Mesenchymal stem cell (in vitro differentiated cells and primary cell): Measurements from ENCODE around the gene PLAC1. TPM values are rescaled to one million over a fixed set of nuclear protein-coding genes. Genes with fewer than 3 reads are reported as not detected.

Experiments used
- DNase-seq: peaks from one replicate; pipeline ENCODE4 v3.0.0-alpha.2; 2013
- H2AFZ ChIP-seq: one replicate; pipeline ENCODE4 v1.6.1; 2013; ENCODE audit warnings: low read depth, mild to moderate bottlenecking, control low read depth, inconsistent platforms, low read length, moderate library complexity
- H2AK5ac ChIP-seq: 2 replicates; pipeline ENCODE4 v1.6.1; 2013; ENCODE audit warnings: low read length, moderate library complexity, mild to moderate bottlenecking, inconsistent platforms; ENCODE audit not compliant: severe bottlenecking
- H2BK120ac ChIP-seq: one replicate; pipeline ENCODE4 v1.6.1; 2013; ENCODE audit warnings: low read depth, mild to moderate bottlenecking, inconsistent platforms, low read length, moderate library complexity
- H2BK12ac ChIP-seq, 2 experiments: one replicate each; pipeline ENCODE4 v1.6.1; 2013; ENCODE audit warnings: inconsistent platforms in 2 of 2, low read length in 2 of 2, mild to moderate bottlenecking in 2 of 2, moderate library complexity in 2 of 2, control low read depth in 1 of 2
- H2BK15ac ChIP-seq: one replicate; pipeline ENCODE4 v1.6.1; 2013; ENCODE audit warnings: mild to moderate bottlenecking, low read depth, inconsistent platforms; ENCODE audit not compliant: poor library complexity, severe bottlenecking
- H2BK5ac ChIP-seq: 2 replicates; pipeline ENCODE4 v1.6.1; 2013; ENCODE audit warnings: low read depth, mild to moderate bottlenecking, low read length, control low read depth, inconsistent platforms; ENCODE audit not compliant: poor library complexity, severe bottlenecking
- H3K14ac ChIP-seq, 2 experiments: one replicate each; pipeline ENCODE4 v1.6.1; 2013; ENCODE audit warnings: inconsistent platforms in 2 of 2, low read length in 2 of 2, control low read depth in 1 of 2, mild to moderate bottlenecking in 1 of 2, moderate library complexity in 1 of 2
- H3K18ac ChIP-seq, 2 experiments: one replicate each; pipeline ENCODE4 v1.6.1; 2013; ENCODE audit warnings: inconsistent platforms in 2 of 2, low read length in 2 of 2, control low read depth in 1 of 2, low read depth in 1 of 2, mild to moderate bottlenecking in 1 of 2
- H3K23ac ChIP-seq, 2 experiments: one replicate each; pipeline ENCODE4 v1.6.1; 2013; ENCODE audit warnings: inconsistent platforms in 2 of 2, low read length in 2 of 2, mild to moderate bottlenecking in 2 of 2, moderate library complexity in 2 of 2, control low read depth in 1 of 2
- H3K27ac ChIP-seq: 2 replicates; pipeline ENCODE4 v1.5.1; 2013; ENCODE audit warnings: mild to moderate bottlenecking, moderate library complexity, low read length, control low read depth, inconsistent platforms; ENCODE audit not compliant: poor library complexity, severe bottlenecking
- H3K27me3 ChIP-seq, 2 experiments: 2 replicates each; pipeline versions ENCODE4 v1.6.1 to v1.7.0; 2013; ENCODE audit warnings: low read length in 2 of 2, mild to moderate bottlenecking in 2 of 2, moderate library complexity in 2 of 2, control low read depth in 1 of 2, inconsistent platforms in 1 of 2; ENCODE audit not compliant: control insufficient read depth in 1 of 2, insufficient read depth in 1 of 2
- H3K36me3 ChIP-seq, 2 experiments: 2 replicates each; pipeline versions ENCODE4 v1.6.1 to v1.7.0; 2013; ENCODE audit warnings: low read length in 2 of 2, control low read depth in 1 of 2, inconsistent platforms in 1 of 2, low read depth in 1 of 2, mild to moderate bottlenecking in 1 of 2; ENCODE audit not compliant: insufficient read depth in 2 of 2, control insufficient read depth in 1 of 2
- H3K4ac ChIP-seq, 2 experiments: one replicate each; pipeline ENCODE4 v1.6.1; 2013; ENCODE audit warnings: inconsistent platforms in 2 of 2, low read length in 2 of 2, mild to moderate bottlenecking in 2 of 2, moderate library complexity in 2 of 2, control low read depth in 1 of 2, low read depth in 1 of 2
- H3K4me1 ChIP-seq: 2 replicates; pipeline ENCODE4 v1.6.1; 2013; ENCODE audit warnings: low read depth, low read length, control low read depth; ENCODE audit not compliant: control insufficient read depth, insufficient read depth
- H3K4me2 ChIP-seq: 2 replicates; pipeline ENCODE4 v1.6.1; 2013; ENCODE audit warnings: low read length, mild to moderate bottlenecking, inconsistent platforms; ENCODE audit not compliant: poor library complexity, severe bottlenecking
- H3K4me3 ChIP-seq, 2 experiments: 2 replicates each; pipeline versions ENCODE4 v1.5.1 to v1.7.0; 2013; ENCODE audit warnings: low read length in 2 of 2, mild to moderate bottlenecking in 2 of 2, control low read depth in 1 of 2, low read depth in 1 of 2; ENCODE audit not compliant: insufficient read depth in 1 of 2
- H3K79me1 ChIP-seq: replicated peaks from 2 replicates; pipeline ENCODE4 v1.6.1; 2013; ENCODE audit warnings: mild to moderate bottlenecking, control low read depth, low read length, inconsistent platforms; ENCODE audit not compliant: poor library complexity, severe bottlenecking
- H3K9ac ChIP-seq: 2 replicates; pipeline ENCODE4 v1.7.0; 2013; ENCODE audit warnings: mild to moderate bottlenecking, low read length, moderate library complexity
- H3K9me3 ChIP-seq: 2 replicates; pipeline ENCODE4 v1.7.0; 2013; ENCODE audit warnings: mild to moderate bottlenecking, low read length; ENCODE audit not compliant: control insufficient read depth
- H4K8ac ChIP-seq: one replicate; pipeline ENCODE4 v1.6.1; 2013; ENCODE audit warnings: inconsistent platforms, mild to moderate bottlenecking, low read length, moderate library complexity
- H4K91ac ChIP-seq: one replicate; pipeline ENCODE4 v1.6.1; 2013; ENCODE audit warnings: mild to moderate bottlenecking, low read length, inconsistent platforms
- WGBS: methylation state at CpG from one replicate; pipeline ENCODE4 v1.1.7; 2013; ENCODE audit warnings: mixed read lengths; 5-methylcytosine and 5-hydroxymethylcytosine counted together
- small RNA-seq: library from polyadenylated mRNA; stranded (forward); fragments of <200 nt; extraction: miRNeasy Mini kit (QIAGEN cat#:217004); gene quantifications from one replicate; pipeline ENCODE3, GENCODE V24; 2013; ENCODE audit warnings: low read depth

Gene PLAC1

DNA sequence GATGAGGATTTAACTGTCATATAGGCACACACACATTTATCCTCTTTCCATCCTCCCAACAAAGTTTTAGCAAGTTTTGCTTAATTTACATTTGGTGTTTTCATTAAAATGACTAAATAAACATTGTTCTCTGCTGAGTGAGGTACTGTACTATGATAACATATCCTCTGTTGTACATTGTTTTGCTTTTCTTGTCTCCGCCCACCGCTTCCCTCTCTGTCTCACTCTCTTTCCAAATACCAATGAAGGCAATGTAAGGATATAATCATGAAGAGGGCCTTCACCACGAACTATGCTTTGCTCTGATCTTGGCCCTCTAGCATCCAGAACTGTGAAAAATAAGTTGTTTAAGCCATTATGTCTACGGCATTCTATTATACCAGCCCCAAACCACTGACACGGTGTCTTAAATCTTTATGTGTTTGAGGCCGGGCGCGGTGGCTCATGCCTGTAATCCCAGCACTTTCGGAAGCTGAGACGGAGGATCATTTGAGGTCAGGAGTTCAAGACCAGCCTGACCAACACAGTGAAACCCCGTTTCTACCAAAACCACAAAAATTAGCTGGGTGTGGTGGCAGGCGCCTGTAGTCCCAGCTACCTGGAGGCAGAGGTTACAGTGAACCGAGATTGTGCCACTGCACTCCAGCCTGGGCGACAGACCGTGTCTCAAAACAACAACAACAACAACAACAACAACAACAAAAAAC is 133.0 kb downstream of the PLAC1 start:
- Histone ChIP-seq H4K91ac (no peak overlapping the region), H3K9me3 (no peaks in the 10 kb centered on the region), H3K4ac (no peak overlapping the region), H3K18ac (peak overlapping the region in 1 of 2 experiments; percentile 52), H3K27ac (no peak overlapping the region), H3K79me1 (no peaks in the 10 kb centered on the region), H2BK12ac (no peak overlapping the region), H3K4me3 (no peak overlapping the region), H3K9ac (no peak overlapping the region), H3K4me1 (no peaks in the 10 kb centered on the region), H2BK5ac (no peak overlapping the region), H2AK5ac (no peak overlapping the region), H2AFZ (peak overlapping the region; percentile 42), H3K27me3 (peaks cover 0 to under 1% of the 10 kb centered on the region in 2 experiments), H3K36me3 (no peaks in the 10 kb centered on the region), H3K14ac (no peak overlapping the region), H2BK120ac (no peak overlapping the region), H3K4me2 (no peak overlapping the region), H2BK15ac (no peak overlapping the region), H3K23ac (no peak overlapping the region), H4K8ac (no peak overlapping the region)
- WGBS = 69% methylated on average over 10 of the region's 15 CpGs
- peak; percentile 7 for DNase-seq

DNA sequence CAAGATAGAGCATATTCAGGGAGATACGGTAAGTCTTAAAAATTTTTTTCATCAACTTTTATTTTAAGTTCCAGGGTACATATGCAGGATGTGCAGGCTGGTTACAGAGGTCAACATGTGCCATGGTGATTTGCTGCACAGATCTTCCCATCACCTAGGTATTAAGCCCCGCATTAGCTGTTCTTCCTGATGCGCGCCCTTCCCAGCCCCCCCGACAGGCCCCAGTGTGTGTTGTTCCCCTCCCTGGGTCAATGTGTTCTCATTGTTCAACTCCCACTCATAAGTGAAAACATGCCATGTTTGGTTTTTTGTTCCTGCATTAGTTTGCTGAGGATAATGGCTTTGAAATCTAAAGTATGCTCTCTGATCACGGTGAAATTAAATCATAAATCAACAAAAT is 134.1 kb downstream of the PLAC1 start:
- no peak overlapping the region for H2AK5ac ChIP-seq
- H4K91ac ChIP-seq = no peak overlapping the region
- H3K4me3 ChIP-seq = no peak overlapping the region
- no peaks in the 10 kb centered on the region for H3K9me3 ChIP-seq
- H3K4me2 ChIP-seq = no peak overlapping the region
- H3K36me3 ChIP-seq = no peaks in the 10 kb centered on the region
- no peak for DNase-seq
- no peak overlapping the region for H3K4ac ChIP-seq
- no peak overlapping the region for H2BK120ac ChIP-seq
- H2BK5ac ChIP-seq = no peak overlapping the region
- no peak overlapping the region for H3K23ac ChIP-seq
- no peaks in the 10 kb centered on the region for H3K79me1 ChIP-seq
- no peaks in the 10 kb centered on the region for H3K4me1 ChIP-seq
- 87% methylated on average over 4 of the region's 6 CpGs for WGBS
- H3K18ac ChIP-seq = no peak overlapping the region
- no peak overlapping the region for H3K27ac ChIP-seq
- no peak overlapping the region for H2BK12ac ChIP-seq
- H3K14ac ChIP-seq = no peak overlapping the region
- H3K27me3 ChIP-seq = no peaks in the 10 kb centered on the region
- H2BK15ac ChIP-seq = no peak overlapping the region
- no peak overlapping the region for H2AFZ ChIP-seq
- H3K9ac ChIP-seq = no peak overlapping the region
- no peak overlapping the region for H4K8ac ChIP-seq

- no peaks in the 10 kb centered on the region for H3K79me1 ChIP-seq
- WGBS = 59% methylated on average over 2 of the region's 3 CpGs
- H4K8ac ChIP-seq = no peak overlapping the region
These were observed 137.3 kb downstream of the PLAC1 start for GRCh38 chrX:134520860-134521390.

More at GRCh38 chrX:134520860-134521390, 137.3 kb downstream of the PLAC1 start:
- Histone ChIP-seq H3K27ac (no peak overlapping the region), H2BK120ac (no peak overlapping the region), H3K4ac (no peak overlapping the region), H3K27me3 (no peaks in the 10 kb centered on the region), H3K14ac (no peak overlapping the region), H3K4me1 (no peaks in the 10 kb centered on the region), H3K4me3 (no peak overlapping the region), H2AK5ac (no peak overlapping the region), H2BK12ac (no peak overlapping the region), H3K18ac (no peak overlapping the region), H3K9ac (no peak overlapping the region), H2AFZ (no peak overlapping the region), H4K91ac (no peak overlapping the region), H3K36me3 (no peaks in the 10 kb centered on the region), H3K9me3 (no peaks in the 10 kb centered on the region), H3K23ac (no peak overlapping the region), H2BK5ac (no peak overlapping the region), H2BK15ac (no peak overlapping the region), H3K4me2 (no peak overlapping the region)
- DNase-seq = peak; percentile 78

Small RNA genes within 50 kb of the gene (small RNA-seq; reads per million reads assigned to genes)
- not detected for gene AC004383.1
- gene MIR450A1 = 2.9 reads per million, percentile 12 among the genes with 10 or more reads in this experiment
- 8.3 reads per million, percentile 74 among the genes with 10 or more reads in this experiment for gene MIR450A2
- 1,973 reads per million, percentile 98 among the genes with 10 or more reads in this experiment for gene MIR450B
- gene MIR503 = 549 reads per million, percentile 96 among the genes with 10 or more reads in this experiment
- gene MIR542 = 1,795 reads per million, percentile 98 among the genes with 10 or more reads in this experiment
